ENCODE measurements around the gene RAD51B. TPM values are rescaled to one million over a fixed set of nuclear protein-coding genes. Genes with fewer than 3 reads are reported as not detected.

RAD51B gene
- total and polyA plus RNA-seq, 9 of the 15 experiments (the other 6 are each of a cell fraction or from before 2014, with no cell fraction given), result 8.5 to 17.3 (median 11.3) TPM

GRCh38 chr14:68394764-68395143 is 575.2 kb downstream of the RAD51B start:
- no peaks in the 10 kb centered on the region for H3K9me3 ChIP-seq (replicated peaks; ENCODE audit: control insufficient read depth, insufficient read depth, low read depth, low read length)
- no peak overlapping the region for H3K4me2 ChIP-seq (ENCODE audit: insufficient read depth, low read length)
- in situ Hi-C loops (cut with MboI) (no loop called here), intact Hi-C loops (cut with micrococcal nuclease) (no loop called here)
- H3K9ac ChIP-seq (ENCODE audit: insufficient read depth in 1 of 2, low read depth in 2 of 2, low read length in 2 of 2), result no peak overlapping the region
- H3K4me3 ChIP-seq, result no peak overlapping the region
- WGBS (ENCODE audit: insufficient coverage, low coverage, missing lambda C conversion rate), result 64% methylated on average over 5 of the region's 11 CpGs
- no peaks in the 10 kb centered on the region for H3K27me3 ChIP-seq (ENCODE audit: control insufficient read depth in 2 of 2, insufficient read depth in 2 of 2, low read length in 2 of 2)
- CTCF ChIA-PET (ENCODE audit: low intra/inter-chr PET ratio), result no interaction called here
- H3K4me1 ChIP-seq (replicated peaks in 1 of 2; ENCODE audit: control insufficient read depth in 2 of 2, insufficient read depth in 2 of 2, low read length in 2 of 2), result peaks cover 0 to 7% of the 10 kb centered on the region in 2 experiments; a peak in 3 of 5 replicates
- H3K9me1 ChIP-seq (ENCODE audit: control insufficient read depth, insufficient read depth, low read length), result no peaks in the 10 kb centered on the region
- no TSS peak for BruUV-seq (replicated peaks)
- no peaks in the 10 kb centered on the region for H4K20me1 ChIP-seq (replicated peaks; ENCODE audit: control insufficient read depth, insufficient read depth, low read length)
- ATAC-seq (no peak), DNase-seq (ENCODE audit: extremely low read depth in 1 of 4, low spot score in 3 of 4) (no peak), FAIRE-seq (no peak)
- no peak overlapping the region for H2AFZ ChIP-seq (ENCODE audit: low read depth, low read length)
- H3K36me3 ChIP-seq (ENCODE audit: control insufficient read depth, insufficient read depth, low read length), result no peaks in the 10 kb centered on the region
- POLR2A ChIA-PET, result no interaction called here
- H3K27ac ChIP-seq (ENCODE audit: extremely low read depth, low read depth, low read length), result no peak overlapping the region
- H3K79me2 ChIP-seq (ENCODE audit: control insufficient read depth, insufficient read depth, low read length), result no peaks in the 10 kb centered on the region
- TF ChIP-seq NRF1 (conservative IDR thresholded peaks at IDR 0.05 in 1 of 2, IDR thresholded peaks at IDR 0.05 in 1 of 2) (no peak), FOXJ3 (CRISPR knock-in tag; IDR thresholded peaks at IDR 0.05) (no peak), ZNF395 (CRISPR knock-in tag; IDR thresholded peaks at IDR 0.05) (no peak), THRB (CRISPR knock-in tag; conservative IDR thresholded peaks at IDR 0.05) (no peak), SIN3A (IDR thresholded peaks at IDR 0.05; ENCODE audit: borderline replicate concordance in 2 of 2, control insufficient read depth in 1 of 2, low read depth in 2 of 2, low read length in 2 of 2) (no peak), TARDBP (IDR thresholded peaks at IDR 0.05) (no peak), SRSF3 (IDR thresholded peaks at IDR 0.05; ENCODE audit: insufficient read depth, low read length) (no peak)

Data from K562 (cell line).